Spleen (tissue), 11 donors: ENCODE measurements around the gene TRIM41. TPM values are rescaled to one million over a fixed set of nuclear protein-coding genes. Genes with fewer than 3 reads are reported as not detected.

Experiments
- DNase-seq: peaks from one replicate; pipeline ENCODE4 v3.0.0-alpha.2; 2020
- H3K27ac ChIP-seq, 8 donors: fragments of 200-600 bp; sonication (generic) in 7 of 8; 1 replicate in 4 of 8; 2 replicates in 4 of 8; pipeline versions ENCODE4 v1.5.0 to v1.8.0; 2016 to 2021; ENCODE audit warnings: inconsistent platforms in 4 of 8, mild to moderate bottlenecking in 4 of 8, moderate library complexity in 1 of 8
- H3K27me3 ChIP-seq, 7 donors: fragments of 200-600 bp; sonication (generic) in 6 of 7; replicated peaks in 1 of 7; 1 replicate in 4 of 7; 2 replicates in 3 of 7; pipeline versions ENCODE4 v1.5.0 to v1.8.0; 2016 to 2021; ENCODE audit warnings: inconsistent platforms in 3 of 7, mild to moderate bottlenecking in 1 of 7
- H3K36me3 ChIP-seq, 6 donors: fragments of 200-600 bp; sonication (generic) in 5 of 6; 1 replicate in 4 of 6; 2 replicates in 2 of 6; pipeline versions ENCODE4 v1.5.0 to v1.8.0; 2016 to 2021; ENCODE audit warnings: inconsistent platforms in 2 of 6
- H3K4me1 ChIP-seq, 6 donors: fragments of 200-600 bp; sonication (generic) in 5 of 6; 1 replicate in 3 of 6; 2 replicates in 3 of 6; pipeline versions ENCODE4 v1.5.0 to v1.8.0; 2016 to 2021; ENCODE audit warnings: inconsistent platforms in 3 of 6
- H3K4me3 ChIP-seq, 8 donors: fragments of 200-600 bp; sonication (generic) in 7 of 8; 1 replicate in 4 of 8; 2 replicates in 4 of 8; pipeline versions ENCODE4 v1.5.0 to v1.8.0; 2016 to 2021; ENCODE audit warnings: inconsistent platforms in 4 of 8, mild to moderate bottlenecking in 4 of 8, moderate library complexity in 2 of 8
- H3K9me3 ChIP-seq, 8 donors: fragments of 200-600 bp; sonication (generic) in 7 of 8; 1 replicate in 4 of 8; 2 replicates in 4 of 8; pipeline versions ENCODE4 v1.5.0 to v1.8.0; 2016 to 2021; ENCODE audit warnings: inconsistent platforms in 4 of 8
- CTCF ChIP-seq, 11 experiments: fragments of 200-600 bp in 7 of 11; fragments of 450-650 bp in 4 of 11; sonication (generic) in 4 of 11; IDR thresholded peaks in 8 of 11; conservative IDR thresholded peaks in 3 of 11; 1 replicate in 7 of 11; 2 replicates in 4 of 11; pipeline versions ENCODE4 v1.4.0 to v1.8.0; 2016 to 2021; ENCODE audit warnings: antibody characterized with exemption in 11 of 11, inconsistent platforms in 4 of 11, mild to moderate bottlenecking in 1 of 11
- POLR2A ChIP-seq, 3 donors: fragments of 450-650 bp; IDR thresholded peaks; one replicate each; pipeline ENCODE4 v1.5.1; 2017; ENCODE audit warnings: antibody characterized with exemption in 3 of 3, mild to moderate bottlenecking in 1 of 3
- POLR2AphosphoS5 ChIP-seq, 3 donors: sonication (generic); formaldehyde crosslinking; IDR thresholded peaks; one replicate each; pipeline ENCODE4 v1.5.1; 2017; ENCODE audit warnings: antibody characterized with exemption in 3 of 3
- WGBS, 5 donors: extraction: QIAGEN DNeasy Blood & Tissue Kit in 3 of 5; methylation state at CpG; one replicate each; pipeline versions ENCODE4 v1.1.5 to v1.1.7; 2013 to 2018; 5-methylcytosine and 5-hydroxymethylcytosine counted together
- intact Hi-C: fragments of 100-400 bp; cut with DNase I; formaldehyde crosslinking; loops from one replicate; pipeline ENCODE4 v1.15.0; 2023; ENCODE audit warnings: low total_unique reads
- polyA plus RNA-seq, 3 donors: library from polyadenylated mRNA; stranded (reverse); fragments of 200-250 nt; gene quantifications; one replicate each; pipeline ENCODE4 v1.2.1, GENCODE V29; 2013
- total RNA-seq, 7 donors: library from RNA; depleted of rRNA in 3 of 7; stranded (reverse); fragments of >200 nt in 3 of 7; fragmentation: NEBNext Ultra II Directional in 4 of 7; extraction: Animal tissue kit (Norgen Biotek cat#: 25700) in 4 of 7; gene quantifications; one replicate each; pipeline versions ENCODE4 v1.1.0 to v1.2.1, GENCODE V29; 2016 to 2021
- donor health status: healthy with polysubstance abuse.
- donor health status: DM: no; HTN: no; CAD: no; lungs with moderate emphysema.
- donor health status: DM: no; HTN: no; CAD: no.
- donor health status: Bipolar disorder and iron deficiency.
- donor health status: healthy.
- donor health status: DM: no; HTN: no; CAD: no.
- donor health status: DM: yes; HTN: yes; CAD: no.

Gene TRIM41
- total and polyA plus RNA-seq, 10 donors = 12.5 to 34.1 (median 24.6) TPM

GRCh38 chr5:181232593-181232992, 9.5 kb downstream of the TRIM41 start:
- H3K27ac ChIP-seq = peak overlapping the region in 1 of 8 donors; percentile 27
- no peak overlapping the region for H3K4me3 ChIP-seq
- no peak for TF ChIP-seq POLR2A (IDR thresholded peaks at IDR 0.05)
- peak in 1 of 3 donors; percentile 52 for TF ChIP-seq POLR2AphosphoS5 (IDR thresholded peaks at IDR 0.05)
- H3K9me3 ChIP-seq = no peaks in the 10 kb centered on the region
- H3K36me3 ChIP-seq = peaks cover 6 to 92% (median 73%) of the 10 kb centered on the region in 6 donors
- intact Hi-C loops = no loop called here
- 89 to 94% (median 90%) methylated on average over 15 to 18 of the region's 18 CpGs for WGBS, 5 donors
- H3K27me3 ChIP-seq = no peaks in the 10 kb centered on the region
- DNase-seq = no peak
- peaks cover 0 to 32% (median 0%) of the 10 kb centered on the region in 6 donors for H3K4me1 ChIP-seq

- Histone ChIP-seq H3K9me3 (no peaks in the 10 kb centered on the region), H3K27me3 (no peaks in the 10 kb centered on the region), H3K27ac (peak overlapping the region in 1 of 8 donors; percentile 27), H3K4me1 (peaks cover 0 to 32% (median 0%) of the 10 kb centered on the region in 6 donors), H3K36me3 (peaks cover 6 to 94% (median 79%) of the 10 kb centered on the region in 6 donors), H3K4me3 (no peak overlapping the region)
- WGBS, 5 donors = 76 to 82% (median 79%) methylated on average over 16 of the region's 16 CpGs
- TF ChIP-seq POLR2AphosphoS5 (IDR thresholded peaks at IDR 0.05) (no peak), CTCF (IDR thresholded peaks at IDR 0.05 in 8 of 11, conservative IDR thresholded peaks at IDR 0.05 in 3 of 11) (no peak), POLR2A (IDR thresholded peaks at IDR 0.05) (no peak)
- intact Hi-C loops = no loop called here
- peak; percentile 51 for DNase-seq
Measured at GRCh38 chr5:181233088-181233800, 10.2 kb downstream of the TRIM41 start.

- TF ChIP-seq CTCF (IDR thresholded peaks at IDR 0.05 in 8 of 11, conservative IDR thresholded peaks at IDR 0.05 in 3 of 11) (no peak), POLR2A (IDR thresholded peaks at IDR 0.05) (no peak), POLR2AphosphoS5 (IDR thresholded peaks at IDR 0.05) (peak in 2 of 3 donors; percentile 15 to 69)
- Histone ChIP-seq H3K4me1 (peaks cover 0 to 33% (median 0%) of the 10 kb centered on the region in 6 donors), H3K4me3 (no peak overlapping the region), H3K9me3 (no peaks in the 10 kb centered on the region), H3K27me3 (no peaks in the 10 kb centered on the region), H3K27ac (peak overlapping the region in 1 of 8 donors; percentile 27), H3K36me3 (peaks cover 8 to 100% (median 86%) of the 10 kb centered on the region in 6 donors)
- DNase-seq = peak; percentile 74
- intact Hi-C loops = no loop called here
- 87 to 92% (median 90%) methylated on average over 16 to 24 of the region's 24 CpGs; no CpG with 5 or more reads in 1 of the 5 donors for WGBS, 5 donors
Measured at GRCh38 chr5:181233801-181234454, 10.8 kb downstream of the TRIM41 start.

- TF ChIP-seq CTCF (IDR thresholded peaks at IDR 0.05 in 8 of 11, conservative IDR thresholded peaks at IDR 0.05 in 3 of 11) (no peak), POLR2AphosphoS5 (IDR thresholded peaks at IDR 0.05) (peak; percentile 23 to 84 (median 66)), POLR2A (IDR thresholded peaks at IDR 0.05) (no peak)
- Histone ChIP-seq H3K4me1 (peaks cover 0 to 33% (median under 1%) of the 10 kb centered on the region in 6 donors), H3K9me3 (no peaks in the 10 kb centered on the region), H3K4me3 (no peak overlapping the region), H3K36me3 (peaks cover 15 to 100% (median 90%) of the 10 kb centered on the region in 6 donors), H3K27ac (peak overlapping the region in 2 of 8 donors; percentile 27 to 31), H3K27me3 (no peaks in the 10 kb centered on the region)
- peak; percentile 68 for DNase-seq
- WGBS, 5 donors = 84 to 94% (median 88%) methylated on average over 15 to 22 of the region's 22 CpGs
- intact Hi-C loops = no loop called here
Measured at GRCh38 chr5:181234455-181235306, 11.6 kb downstream of the TRIM41 start.
